HepG2 (cell line): ENCODE data around the gene TMIGD2. TPM values are rescaled to one million over a fixed set of nuclear protein-coding genes. Genes with fewer than 3 reads are reported as not detected.

Experiments used
- ATAC-seq: fragments of 200-7000 bp; cut with Tn5 transposase; 3 replicates; pipeline ENCODE4 v1.9.1; 2020; ENCODE audit warnings: mild to moderate bottlenecking, moderate library complexity
- BruUV-seq: library from RNA; stranded (reverse); fragments of 400-500 nt; replicated peaks from 2 replicates; lab custom pipeline; 2021; lab: Mats Ljungman, UMichigan
- CTCF ChIA-PET: fragments of 300-600 bp; formaldehyde crosslinking; extraction: SDS; loops from one replicate; lab custom pipeline; 2021; ENCODE audit warnings: low total read pairs, inconsistent platforms, low intra/inter-chr PET ratio; lab: Yijun Ruan, JAX
- POLR2A ChIA-PET: fragments of 350-600 bp; sonication (Branson Sonifier 250); formaldehyde crosslinking; loops from one replicate; lab custom pipeline; 2020; ENCODE audit warnings: antibody characterized with exemption, inconsistent platforms; lab: Yijun Ruan, JAX
- DNase-seq: peaks from one replicate; pipeline ENCODE4 v3.0.0-alpha.2; 2015; ENCODE audit warnings: low spot score
- FAIRE-seq: peaks from 3 replicates; lab custom pipeline; 2011; peaks lifted over from hg19 to GRCh38; lab: Jason Lieb, UNC
- H2AFZ ChIP-seq: one replicate; pipeline ENCODE4 v1.6.1; 2011; ENCODE audit warnings: low read length, inconsistent platforms
- H3K27ac ChIP-seq: fragments of 300-600 bp; 3 replicates; pipeline ENCODE4 v1.8.0; 2011; ENCODE audit warnings: mixed run types, mild to moderate bottlenecking, mixed read lengths, low read length, inconsistent platforms; ENCODE audit not compliant: insufficient read depth; ENCODE audit errors: extremely low read length
- H3K27me3 ChIP-seq, 2 experiments: fragments of 200-600 bp in 1 of 2; 2 replicates in 1 of 2; 3 replicates in 1 of 2; pipeline versions ENCODE4 v1.6.0 to v1.8.0; 2011; ENCODE audit warnings: low read length in 2 of 2, mild to moderate bottlenecking in 2 of 2, moderate library complexity in 2 of 2, inconsistent platforms in 1 of 2; ENCODE audit not compliant: insufficient read depth in 2 of 2, control insufficient read depth in 1 of 2
- H3K36me3 ChIP-seq, 2 experiments: fragments of 200-600 bp in 1 of 2; replicated peaks in 1 of 2; 2 replicates in 1 of 2; 3 replicates in 1 of 2; pipeline versions ENCODE4 v1.5.1 to v1.8.0; 2011; ENCODE audit warnings: low read length in 2 of 2, inconsistent platforms in 1 of 2; ENCODE audit not compliant: insufficient read depth in 2 of 2, control insufficient read depth in 1 of 2
- H3K4me1 ChIP-seq: 2 replicates; pipeline ENCODE4 v1.5.1; 2012; ENCODE audit warnings: low read length, inconsistent platforms; ENCODE audit not compliant: insufficient read depth
- H3K4me2 ChIP-seq: 2 replicates; pipeline ENCODE4 v1.6.0; 2011; ENCODE audit warnings: low read depth, low read length, inconsistent platforms
- H3K4me3 ChIP-seq, 3 experiments: fragments of 200-600 bp in 1 of 3; sonication (generic), shearing (Covaris generic) in 1 of 3; replicated peaks in 1 of 3; 2 replicates each; pipeline ENCODE4 v1.5.1; 2011 to 2016; ENCODE audit warnings: low read length in 3 of 3, inconsistent platforms in 2 of 3, low read depth in 2 of 3, mild to moderate bottlenecking in 2 of 3, control low read depth in 1 of 3, mixed read lengths in 1 of 3; ENCODE audit not compliant: insufficient read depth in 1 of 3
- H3K79me2 ChIP-seq: one replicate; pipeline ENCODE4 v1.6.1; 2011; ENCODE audit warnings: low read length, inconsistent platforms; ENCODE audit not compliant: insufficient read depth
- H3K9ac ChIP-seq: 2 replicates; pipeline ENCODE4 v1.6.0; 2011; ENCODE audit warnings: mild to moderate bottlenecking, low read depth, low read length, inconsistent platforms; ENCODE audit not compliant: insufficient read depth
- H3K9me3 ChIP-seq: 2 replicates; pipeline ENCODE4 v1.5.1; 2012; ENCODE audit warnings: mild to moderate bottlenecking, low read length
- H4K20me1 ChIP-seq: 2 replicates; pipeline ENCODE4 v1.6.0; 2011; ENCODE audit warnings: inconsistent platforms, mild to moderate bottlenecking, low read length, moderate library complexity; ENCODE audit not compliant: insufficient read depth
- ATF4 ChIP-seq, 2 experiments: fragments of 450-650 bp in 1 of 2; sonication (generic) in 1 of 2; formaldehyde crosslinking; IDR thresholded peaks; 2 replicates each; pipeline versions ENCODE4 v1.5.0 to v1.8.0; 2020 to 2022; ENCODE audit warnings: mild to moderate bottlenecking in 1 of 2, missing genetic modification reagents in 1 of 2
- CEBPZ ChIP-seq: IDR thresholded peaks from 2 replicates; pipeline ENCODE4 v1.6.1; 2012; ENCODE audit warnings: low read length, improper control_type of control experiment
- ETV6 ChIP-seq: sonication (generic); formaldehyde crosslinking; conservative IDR thresholded peaks from 2 replicates; pipeline ENCODE4 v1.4.0; 2020; ENCODE audit warnings: missing genetic modification reagents
- KLF12 ChIP-seq: sonication (generic); formaldehyde crosslinking; IDR thresholded peaks from 2 replicates; pipeline ENCODE4 v1.4.0; 2020; ENCODE audit warnings: missing genetic modification reagents, borderline replicate concordance
- MXD4 ChIP-seq: IDR thresholded peaks from 2 replicates; pipeline ENCODE4 v1.6.1; 2016; ENCODE audit warnings: mild to moderate bottlenecking, missing biosample characterization, missing genetic modification reagents
- PAX8 ChIP-seq: sonication (generic); formaldehyde crosslinking; IDR thresholded peaks from 2 replicates; pipeline ENCODE4 v1.8.0; 2022; ENCODE audit warnings: mild to moderate bottlenecking, missing genetic modification reagents, borderline replicate concordance
- RELA ChIP-seq: sonication (generic); formaldehyde crosslinking; IDR thresholded peaks from 2 replicates; pipeline ENCODE4 v1.4.0; 2020; ENCODE audit warnings: missing genetic modification reagents
- SMYD3 ChIP-seq: sonication (generic); formaldehyde crosslinking; IDR thresholded peaks from 2 replicates; pipeline ENCODE4 v1.8.1; 2023; ENCODE audit warnings: mild to moderate bottlenecking, missing genetic modification reagents
- USF2 ChIP-seq, 2 experiments: sonication (generic) in 1 of 2; formaldehyde crosslinking in 1 of 2; IDR thresholded peaks; 2 replicates each; pipeline versions ENCODE4 v1.5.1 to v1.6.1; 2011 to 2020; ENCODE audit warnings: borderline replicate concordance in 1 of 2, low read depth in 1 of 2, low read length in 1 of 2, mild to moderate bottlenecking in 1 of 2, missing genetic modification reagents in 1 of 2, moderate library complexity in 1 of 2
- ZC3H4 ChIP-seq: sonication (generic); formaldehyde crosslinking; IDR thresholded peaks from 2 replicates; pipeline ENCODE4 v1.4.0; 2020; ENCODE audit warnings: missing genetic modification reagents, borderline replicate concordance
- ZFP36L1 ChIP-seq: sonication (generic); formaldehyde crosslinking; IDR thresholded peaks from 2 replicates; pipeline ENCODE4 v1.8.0; 2022; ENCODE audit warnings: mild to moderate bottlenecking, missing genetic modification reagents, moderate library complexity
- ZMYM3 ChIP-seq: sonication (generic); formaldehyde crosslinking; IDR thresholded peaks from 2 replicates; pipeline ENCODE4 v1.5.1; 2020; ENCODE audit warnings: mild to moderate bottlenecking, missing genetic modification reagents
- ZNF251 ChIP-seq: sonication (generic); formaldehyde crosslinking; IDR thresholded peaks from 2 replicates; pipeline ENCODE4 v1.9.0; 2021; ENCODE audit warnings: mild to moderate bottlenecking, missing genetic modification reagents
- ZNF660 ChIP-seq: sonication (generic); formaldehyde crosslinking; IDR thresholded peaks from 2 replicates; pipeline ENCODE4 v1.5.1; 2020; ENCODE audit warnings: mild to moderate bottlenecking, low read depth, missing genetic modification reagents, borderline replicate concordance
- ZNF776 ChIP-seq: sonication (generic); formaldehyde crosslinking; IDR thresholded peaks from 2 replicates; pipeline ENCODE4 v1.4.0; 2020; ENCODE audit warnings: mild to moderate bottlenecking, missing genetic modification reagents
- ZNF883 ChIP-seq: sonication (generic); formaldehyde crosslinking; IDR thresholded peaks from 2 replicates; pipeline ENCODE4 v1.5.1; 2020; ENCODE audit warnings: mild to moderate bottlenecking, missing genetic modification reagents; ENCODE audit errors: not compliant biosample characterization
- WGBS: methylation state at CpG from one replicate; pipeline ENCODE4 v1.1.6; 2017; ENCODE audit warnings: low lambda C conversion rate; 5-methylcytosine and 5-hydroxymethylcytosine counted together
- in situ Hi-C: cut with HindIII; loops from 2 replicates; pipeline ENCODE4 v1.10.0; 2017; ENCODE audit warnings: low pct_unique_long_range_greater_than_20kb; ENCODE audit not compliant: extremely low pct_ligation_motif_present
- intact Hi-C: fragments of 100-400 bp; cut with micrococcal nuclease; formaldehyde crosslinking; loops from one replicate; pipeline ENCODE4 v1.10.0; 2022; ENCODE audit not compliant: unreplicated experiment
- polyA plus RNA-seq, 8 experiments: library from polyadenylated mRNA; depleted of rRNA in 3 of 8; stranded (reverse) in 7 of 8; unstranded in 1 of 8; fragments of >200 nt; fragmentation: Illumina TruSeq in 4 of 8; extraction: Trizol in 4 of 8; gene quantifications; 2 replicates each; pipeline versions ENCODE4 v1.2.1 to v1.2.3, GENCODE V29; 2011 to 2016; ENCODE audit warnings: low read depth in 4 of 8, missing spikeins in 1 of 8, mixed read lengths in 1 of 8; ENCODE audit not compliant: insufficient read depth in 1 of 8
- total RNA-seq, 5 experiments: library from RNA; depleted of rRNA; stranded (reverse); fragments of >200 nt; fragmentation: Illumina TruSeq; extraction: Trizol; gene quantifications; 2 replicates each; pipeline ENCODE4 v1.2.3, GENCODE V29; 2016; ENCODE audit warnings: low read depth in 1 of 5

The TMIGD2 gene
- total and polyA plus RNA-seq, 2 of the 13 experiments (the other 11 are each of a cell fraction or from before 2014, with no cell fraction given), result 0.11 to 1.0 TPM

- BruUV-seq, result no TSS peak
- no peak overlapping the region for H2AFZ ChIP-seq
- TF ChIP-seq ZC3H4 (CRISPR knock-in tag) (no peak), ZNF660 (no peak), CEBPZ (no peak), USF2 (IDR thresholded peaks at IDR 0.05; ENCODE audit: low read depth, low read length) (no peak), USF2 (CRISPR knock-in tag; IDR thresholded peaks at IDR 0.05; ENCODE audit: borderline replicate concordance) (no peak), PAX8 (no peak), KLF12 (no peak), ATF4 (CRISPR knock-in tag; IDR thresholded peaks at IDR 0.05) (no peak), ZNF883 (no peak), RELA (CRISPR knock-in tag) (no peak), ZMYM3 (CRISPR knock-in tag) (no peak), MXD4 (CRISPR knock-in tag) (no peak), ZNF776 (no peak), ZFP36L1 (no peak), SMYD3 (CRISPR knock-in tag) (no peak), ZNF251 (CRISPR knock-in tag) (no peak), ETV6 (no peak)
- WGBS, result 97% methylated on average over 33 of the region's 33 CpGs
- H3K9me3 ChIP-seq, result no peaks in the 10 kb centered on the region
- no peak overlapping the region for H3K4me3 ChIP-seq
- in situ Hi-C loops (no loop called here), intact Hi-C loops (no loop called here)
- CTCF ChIA-PET, result no interaction called here
- no peak for FAIRE-seq
- H3K4me1 ChIP-seq, result no peaks in the 10 kb centered on the region
- no peaks in the 10 kb centered on the region for H3K79me2 ChIP-seq
- no peak for DNase-seq
- no peak overlapping the region for H3K4me2 ChIP-seq
- POLR2A ChIA-PET, result no interaction called here
- ATAC-seq, result no peak
- H3K27me3 ChIP-seq, result no peaks in the 10 kb centered on the region
- no peak overlapping the region for H3K9ac ChIP-seq
- no peaks in the 10 kb centered on the region for H4K20me1 ChIP-seq
- H3K27ac ChIP-seq, result no peak overlapping the region
- H3K36me3 ChIP-seq, result peaks cover 0 to 3% of the 10 kb centered on the region in 2 experiments; a peak in 1 of 5 replicates
Measured at GRCh38 chr19:4326837-4327251, 24.7 kb upstream of the TMIGD2 start.
